HCT116 (cell line): Measurements from ENCODE around the gene IMMP2L.
"Not testable (repeated sequence)": the region's sequence is repeated elsewhere in the genome, so short reads cannot be mapped to it uniquely, and the experiment has no call there.

Source experiments
- CEBPB ChIP-seq: IDR thresholded peaks from 2 replicates; pipeline ENCODE4 v1.6.1; 2012; ENCODE audit warnings: low read depth
- EGR1 ChIP-seq: IDR thresholded peaks from 2 replicates; pipeline ENCODE4 v1.6.1; 2012; ENCODE audit warnings: low read depth
- ELF1 ChIP-seq: IDR thresholded peaks from 2 replicates; pipeline ENCODE4 v1.6.1; 2012; ENCODE audit warnings: low read depth, borderline replicate concordance
- EZH2 ChIP-seq: fragments of 200-600 bp; sonication (generic); IDR thresholded peaks from 2 replicates; pipeline ENCODE4 v1.6.1; 2017; ENCODE audit warnings: antibody characterized with exemption, mixed run types
- EZH2phosphoT487 ChIP-seq: fragments of 200-600 bp; IDR thresholded peaks from 2 replicates; pipeline ENCODE4 v1.6.1; 2018; ENCODE audit warnings: antibody characterized with exemption, borderline replicate concordance
- FOSL1 ChIP-seq: IDR thresholded peaks from 2 replicates; pipeline ENCODE4 v1.6.1; 2012; ENCODE audit warnings: low read depth
- POLR2A ChIP-seq: IDR thresholded peaks from 2 replicates; pipeline ENCODE4 v1.7.0; 2011; ENCODE audit warnings: borderline replicate concordance; ENCODE audit not compliant: insufficient read depth, insufficient read length; ENCODE audit errors: extremely low read depth
- POLR2AphosphoS5 ChIP-seq: IDR thresholded peaks from 2 replicates; pipeline ENCODE4 v1.6.1; 2011; ENCODE audit warnings: mild to moderate bottlenecking, low read depth, low read length, moderate library complexity
- RAD21 ChIP-seq: IDR thresholded peaks from 2 replicates; pipeline ENCODE4 v1.6.1; 2012; ENCODE audit warnings: low read depth, mild to moderate bottlenecking
- SP1 ChIP-seq: IDR thresholded peaks from 2 replicates; pipeline ENCODE4 v1.6.1; 2012; ENCODE audit warnings: low read depth
- TCF7L2 ChIP-seq: IDR thresholded peaks from 2 replicates; pipeline ENCODE4 v1.7.0; 2011; ENCODE audit warnings: borderline replicate concordance, inconsistent platforms; ENCODE audit not compliant: insufficient read depth, insufficient read length; ENCODE audit errors: extremely low read depth
- ZFX ChIP-seq: fragments of 450-650 bp; IDR thresholded peaks from 2 replicates; pipeline ENCODE4 v1.6.1; 2017
- TF ChIP-seq, protein P1 (sequence below), 3 experiments: fragments of 200-600 bp in 1 of 3; sonication (generic) in 1 of 3; IDR thresholded peaks in 2 of 3; conservative IDR thresholded peaks in 1 of 3; 2 replicates each; pipeline ENCODE4 v1.5.1; 2012 to 2017; ENCODE audit warnings: low read depth in 2 of 3, low read length in 2 of 3, antibody characterized with exemption in 1 of 3, borderline replicate concordance in 1 of 3, control low read depth in 1 of 3, mild to moderate bottlenecking in 1 of 3, mixed read lengths in 1 of 3, mixed run types in 1 of 3, moderate library complexity in 1 of 3; ENCODE audit not compliant: insufficient read depth in 1 of 3
- TF ChIP-seq, protein P2 (sequence below): IDR thresholded peaks from 2 replicates; pipeline ENCODE4 v1.6.1; 2012

DNA sequence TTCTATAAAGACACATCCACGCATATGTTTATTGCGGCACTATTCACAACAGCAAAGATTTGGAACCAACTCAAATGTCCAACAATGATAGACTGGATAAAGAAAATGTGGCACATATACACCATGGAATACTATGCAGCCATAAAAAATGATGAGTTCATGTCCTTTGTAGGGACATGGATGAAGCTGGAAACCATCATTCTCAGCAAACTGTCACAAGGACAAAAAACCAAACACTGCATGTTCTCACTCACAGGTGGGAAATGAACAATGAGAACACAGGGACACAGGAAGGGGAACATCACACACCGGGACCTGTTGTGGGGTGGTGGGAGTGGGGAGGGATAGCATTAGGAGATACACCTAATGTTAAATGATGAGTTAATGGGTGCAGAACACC is 238.6 kb downstream of the IMMP2L start:
- TF ChIP-seq, protein P1, sequence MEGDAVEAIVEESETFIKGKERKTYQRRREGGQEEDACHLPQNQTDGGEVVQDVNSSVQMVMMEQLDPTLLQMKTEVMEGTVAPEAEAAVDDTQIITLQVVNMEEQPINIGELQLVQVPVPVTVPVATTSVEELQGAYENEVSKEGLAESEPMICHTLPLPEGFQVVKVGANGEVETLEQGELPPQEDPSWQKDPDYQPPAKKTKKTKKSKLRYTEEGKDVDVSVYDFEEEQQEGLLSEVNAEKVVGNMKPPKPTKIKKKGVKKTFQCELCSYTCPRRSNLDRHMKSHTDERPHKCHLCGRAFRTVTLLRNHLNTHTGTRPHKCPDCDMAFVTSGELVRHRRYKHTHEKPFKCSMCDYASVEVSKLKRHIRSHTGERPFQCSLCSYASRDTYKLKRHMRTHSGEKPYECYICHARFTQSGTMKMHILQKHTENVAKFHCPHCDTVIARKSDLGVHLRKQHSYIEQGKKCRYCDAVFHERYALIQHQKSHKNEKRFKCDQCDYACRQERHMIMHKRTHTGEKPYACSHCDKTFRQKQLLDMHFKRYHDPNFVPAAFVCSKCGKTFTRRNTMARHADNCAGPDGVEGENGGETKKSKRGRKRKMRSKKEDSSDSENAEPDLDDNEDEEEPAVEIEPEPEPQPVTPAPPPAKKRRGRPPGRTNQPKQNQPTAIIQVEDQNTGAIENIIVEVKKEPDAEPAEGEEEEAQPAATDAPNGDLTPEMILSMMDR (IDR thresholded peaks at IDR 0.05 in 2 of 3, conservative IDR thresholded peaks at IDR 0.05 in 1 of 3; ENCODE audit: borderline replicate concordance in 1 of 3, insufficient read depth in 1 of 3, low read depth in 2 of 3, low read length in 2 of 3) = not testable (repeated sequence)
- TF ChIP-seq, protein P2, sequence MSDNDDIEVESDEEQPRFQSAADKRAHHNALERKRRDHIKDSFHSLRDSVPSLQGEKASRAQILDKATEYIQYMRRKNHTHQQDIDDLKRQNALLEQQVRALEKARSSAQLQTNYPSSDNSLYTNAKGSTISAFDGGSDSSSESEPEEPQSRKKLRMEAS = not testable (repeated sequence)
- TF ChIP-seq POLR2AphosphoS5, POLR2A, TCF7L2, FOSL1, CEBPB, EZH2, ELF1, RAD21, SP1, ZFX, EZH2phosphoT487, EGR1: not testable (repeated sequence)
